OCI-LY7 (cell line): ENCODE data around the gene RAB6A.

ENCODE experiments used
- EZH2phosphoT487 ChIP-seq: fragments of 200-600 bp; sonication (generic); IDR thresholded peaks from 2 replicates; pipeline ENCODE4 v1.6.1; 2018; ENCODE audit warnings: low read depth, borderline replicate concordance, mild to moderate bottlenecking, mixed run types, antibody characterized with exemption, low read length, moderate library complexity, mixed read lengths
- TF ChIP-seq, protein P1 (sequence below): fragments of 200-600 bp; sonication (generic); conservative IDR thresholded peaks from 2 replicates; pipeline ENCODE4 v1.5.1; 2014; ENCODE audit warnings: mild to moderate bottlenecking, antibody characterized with exemption, low read length, moderate library complexity, mixed read lengths

DNA sequence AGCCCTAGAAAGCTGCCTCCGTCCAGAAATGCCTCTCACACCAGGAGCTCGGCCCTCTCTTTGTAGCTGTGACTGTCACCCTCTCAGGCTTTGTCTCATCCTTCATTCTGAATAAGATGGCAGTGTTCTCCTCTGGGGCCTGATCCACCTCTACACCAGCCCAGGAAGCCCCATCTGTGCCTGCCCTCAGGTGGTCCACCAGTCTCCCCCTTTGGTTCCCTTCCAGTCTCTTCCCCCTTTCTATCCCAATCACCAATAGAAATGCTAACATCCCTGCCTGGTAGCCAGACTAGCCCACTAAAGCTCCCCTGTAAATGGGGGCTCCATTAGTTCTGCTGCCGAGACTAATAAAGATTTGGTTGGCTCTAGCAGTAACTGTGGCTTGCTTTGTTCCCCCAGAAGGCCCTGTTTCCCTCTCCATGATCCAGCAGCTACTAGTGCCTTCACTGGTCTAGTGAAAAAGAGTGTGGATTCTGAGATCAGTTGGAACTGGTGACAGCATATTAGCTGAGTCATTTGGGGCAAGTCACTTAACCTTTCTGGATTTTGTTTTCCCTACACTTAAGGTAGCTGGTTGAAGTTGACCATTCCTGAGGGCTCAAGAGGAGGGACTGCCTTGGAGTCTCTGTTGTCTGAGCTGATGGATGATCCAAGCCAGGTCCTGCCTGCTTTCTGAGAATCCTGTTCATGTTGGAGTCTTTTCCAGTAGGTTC lies 98.3 kb downstream of the RAB6A start:
- TF ChIP-seq, protein P1, sequence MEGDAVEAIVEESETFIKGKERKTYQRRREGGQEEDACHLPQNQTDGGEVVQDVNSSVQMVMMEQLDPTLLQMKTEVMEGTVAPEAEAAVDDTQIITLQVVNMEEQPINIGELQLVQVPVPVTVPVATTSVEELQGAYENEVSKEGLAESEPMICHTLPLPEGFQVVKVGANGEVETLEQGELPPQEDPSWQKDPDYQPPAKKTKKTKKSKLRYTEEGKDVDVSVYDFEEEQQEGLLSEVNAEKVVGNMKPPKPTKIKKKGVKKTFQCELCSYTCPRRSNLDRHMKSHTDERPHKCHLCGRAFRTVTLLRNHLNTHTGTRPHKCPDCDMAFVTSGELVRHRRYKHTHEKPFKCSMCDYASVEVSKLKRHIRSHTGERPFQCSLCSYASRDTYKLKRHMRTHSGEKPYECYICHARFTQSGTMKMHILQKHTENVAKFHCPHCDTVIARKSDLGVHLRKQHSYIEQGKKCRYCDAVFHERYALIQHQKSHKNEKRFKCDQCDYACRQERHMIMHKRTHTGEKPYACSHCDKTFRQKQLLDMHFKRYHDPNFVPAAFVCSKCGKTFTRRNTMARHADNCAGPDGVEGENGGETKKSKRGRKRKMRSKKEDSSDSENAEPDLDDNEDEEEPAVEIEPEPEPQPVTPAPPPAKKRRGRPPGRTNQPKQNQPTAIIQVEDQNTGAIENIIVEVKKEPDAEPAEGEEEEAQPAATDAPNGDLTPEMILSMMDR: no peak
- no peak for TF ChIP-seq EZH2phosphoT487
